ENCODE data around the gene GALNT16. TPM values are rescaled to one million over a fixed set of nuclear protein-coding genes. Genes with fewer than 3 reads are reported as not detected.

GALNT16 gene
- total RNA-seq, 2 donors from 2014 or later, result 0.05 TPM; not detected in 1

DNA sequence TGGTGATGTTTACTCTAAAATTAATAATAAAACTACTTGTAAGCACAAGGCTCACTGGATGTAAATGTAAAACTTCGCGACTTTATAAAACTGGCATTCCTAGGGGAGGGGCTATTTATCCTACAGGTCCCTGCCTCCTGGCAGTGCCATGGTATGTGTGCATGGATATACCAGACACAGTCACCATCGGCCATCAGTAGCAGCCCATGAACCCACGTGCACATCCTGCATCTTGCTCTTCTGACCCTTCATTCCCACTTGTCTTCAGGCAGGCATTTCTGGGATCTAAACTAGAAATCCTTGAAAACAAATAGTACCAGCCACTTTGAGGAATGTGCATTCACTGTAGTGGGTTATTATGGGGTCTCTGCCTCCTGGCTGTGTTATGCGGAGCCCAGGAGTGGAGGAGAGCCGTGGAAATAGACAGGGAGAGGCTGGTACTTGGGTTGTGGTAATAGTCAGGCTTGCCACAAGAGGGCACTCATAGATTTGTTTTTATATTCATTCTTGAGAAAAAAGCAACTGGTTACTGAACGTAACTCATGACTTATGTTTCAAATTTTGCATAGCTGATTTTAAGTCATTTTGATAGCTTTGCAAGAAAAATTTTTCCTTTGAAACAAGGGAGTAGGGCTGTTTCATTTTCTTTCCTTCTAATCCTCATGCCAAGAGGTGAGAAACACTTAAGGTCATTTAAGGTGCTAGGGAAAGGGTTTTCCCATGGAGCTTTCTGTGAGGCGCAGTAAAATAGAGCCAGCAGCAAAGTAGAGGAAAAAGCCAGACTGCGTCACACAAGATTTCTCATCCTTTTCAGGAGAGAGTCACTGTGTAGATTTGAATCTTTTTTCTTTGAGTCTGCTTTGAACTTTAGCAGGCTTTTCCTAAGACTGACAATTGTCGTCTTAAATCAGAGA is 17.4 kb upstream of the GALNT16 start:
- H3K4me1 Mint-ChIP-seq (ENCODE audit: low read depth in 2 of 2), result peaks cover 0 to 4% of the 10 kb centered on the region in 2 donors
- peak in 1 of 2 donors; percentile 62 for ATAC-seq

DNA sequence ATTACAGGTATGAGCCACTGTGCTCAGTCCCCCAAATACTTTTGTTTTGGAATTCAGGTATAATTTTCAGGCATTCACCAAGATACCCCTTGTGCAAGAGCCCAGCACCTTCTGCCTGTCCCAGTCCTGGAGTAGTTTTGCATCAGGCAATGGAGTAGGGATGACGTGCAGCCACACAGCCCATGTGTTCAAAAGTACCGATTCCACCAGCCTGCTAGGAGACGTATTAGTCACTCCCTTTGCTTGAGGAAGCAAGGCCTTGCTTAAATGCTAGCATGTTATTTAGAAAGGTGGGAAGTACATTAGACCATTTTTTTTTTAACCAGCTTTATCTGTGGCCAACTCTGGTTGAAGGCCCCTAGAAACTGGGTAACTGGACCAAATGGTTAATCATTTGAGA is 15.0 kb upstream of the GALNT16 start:
- no peak overlapping the region for H3K4me3 Mint-ChIP-seq
- no peaks in the 10 kb centered on the region for H3K36me3 Mint-ChIP-seq
- ATAC-seq (no peak), DNase-seq (ENCODE audit: low spot score) (no peak)
- H3K27me3 Mint-ChIP-seq, result peaks cover 0 to 5% of the 10 kb centered on the region in 2 donors
- H3K27ac Mint-ChIP-seq, result no peak overlapping the region
- H3K4me1 Mint-ChIP-seq (ENCODE audit: low read depth in 2 of 2), result peaks cover 0 to 4% of the 10 kb centered on the region in 2 donors
- H3K9me3 Mint-ChIP-seq, result no peaks in the 10 kb centered on the region

More for the DNA sequence above, 17.4 kb upstream of the GALNT16 start:
- Mint-ChIP-seq H3K9me3 (no peaks in the 10 kb centered on the region), H3K4me3 (no peak overlapping the region), H3K36me3 (no peaks in the 10 kb centered on the region), H3K27me3 (peaks cover 0 to 2% of the 10 kb centered on the region in 2 donors), H3K27ac (peak overlapping the region in 1 of 2 donors; percentile 35)
- no peak for DNase-seq (ENCODE audit: low spot score)

GRCh38 chr14:69246331-69246730 is 13.6 kb upstream of the GALNT16 start:
- peaks cover 5% of the 10 kb centered on the region in 2 donors for H3K27me3 Mint-ChIP-seq
- ATAC-seq, result no peak
- no peak overlapping the region for H3K4me3 Mint-ChIP-seq
- no peak overlapping the region for H3K27ac Mint-ChIP-seq
- no peak for DNase-seq (ENCODE audit: low spot score)
- H3K9me3 Mint-ChIP-seq, result no peaks in the 10 kb centered on the region
- H3K36me3 Mint-ChIP-seq, result no peaks in the 10 kb centered on the region
- peaks cover 0 to 4% of the 10 kb centered on the region in 2 donors for H3K4me1 Mint-ChIP-seq (ENCODE audit: low read depth in 2 of 2)

- Mint-ChIP-seq H3K27me3 (peaks cover 5 to 12% of the 10 kb centered on the region in 2 donors), H3K36me3 (no peaks in the 10 kb centered on the region), H3K27ac (no peak overlapping the region), H3K4me1 (ENCODE audit: low read depth in 2 of 2) (no peaks in the 10 kb centered on the region), H3K4me3 (no peak overlapping the region), H3K9me3 (no peaks in the 10 kb centered on the region)
- DNase-seq (ENCODE audit: low spot score) (no peak), ATAC-seq (no peak)
Observed at GRCh38 chr14:69247676-69248440, 12.1 kb upstream of the GALNT16 start.

GRCh38 chr14:69249603-69250002 is 10.4 kb upstream of the GALNT16 start:
- no peak for DNase-seq (ENCODE audit: low spot score)
- peaks cover 11 to 24% of the 10 kb centered on the region in 2 donors for H3K27me3 Mint-ChIP-seq
- H3K27ac Mint-ChIP-seq, result no peak overlapping the region
- no peak overlapping the region for H3K4me3 Mint-ChIP-seq
- no peaks in the 10 kb centered on the region for H3K9me3 Mint-ChIP-seq
- no peak for ATAC-seq
- H3K36me3 Mint-ChIP-seq, result no peaks in the 10 kb centered on the region
- no peaks in the 10 kb centered on the region for H3K4me1 Mint-ChIP-seq (ENCODE audit: low read depth in 2 of 2)

GRCh38 chr14:69252851-69253250 is 7.1 kb upstream of the GALNT16 start:
- no peak for ATAC-seq
- no peaks in the 10 kb centered on the region for H3K9me3 Mint-ChIP-seq
- H3K4me3 Mint-ChIP-seq, result no peak overlapping the region
- H3K27me3 Mint-ChIP-seq, result peaks cover 17 to 31% of the 10 kb centered on the region in 2 donors
- no peaks in the 10 kb centered on the region for H3K36me3 Mint-ChIP-seq
- H3K4me1 Mint-ChIP-seq (ENCODE audit: low read depth in 2 of 2), result no peaks in the 10 kb centered on the region
- no peak overlapping the region for H3K27ac Mint-ChIP-seq
- DNase-seq (ENCODE audit: low spot score), result no peak

DNA sequence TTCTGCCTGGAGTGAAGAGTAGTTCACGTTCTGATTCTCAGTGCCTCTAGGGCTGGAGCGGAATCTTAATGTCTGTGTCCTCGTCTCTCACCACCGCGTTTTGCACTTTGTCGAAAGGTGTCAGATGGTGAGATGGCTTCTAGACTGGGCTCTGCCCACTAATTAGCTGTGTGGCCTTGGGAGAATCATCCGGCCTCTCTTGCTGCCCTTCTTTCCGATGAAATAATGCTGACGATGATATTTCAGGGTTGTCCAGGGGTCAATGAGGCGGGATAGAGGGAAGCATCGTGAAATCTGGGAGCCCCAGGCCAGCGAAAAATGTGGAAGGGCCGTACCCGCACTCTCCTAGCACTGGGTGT is 811 bp upstream of the GALNT16 start:
- H3K36me3 Mint-ChIP-seq, result no peaks in the 10 kb centered on the region
- peaks cover 34 to 51% of the 10 kb centered on the region in 2 donors for H3K27me3 Mint-ChIP-seq
- ATAC-seq, result no peak
- no peak overlapping the region for H3K4me3 Mint-ChIP-seq
- H3K27ac Mint-ChIP-seq, result no peak overlapping the region
- no peak for DNase-seq (ENCODE audit: low spot score)
- no peaks in the 10 kb centered on the region for H3K4me1 Mint-ChIP-seq (ENCODE audit: low read depth in 2 of 2)
- no peaks in the 10 kb centered on the region for H3K9me3 Mint-ChIP-seq

GRCh38 chr14:69260190-69260860 is 367 bp downstream of the GALNT16 start:
- no peaks in the 10 kb centered on the region for H3K9me3 Mint-ChIP-seq
- H3K36me3 Mint-ChIP-seq, result no peaks in the 10 kb centered on the region
- H3K4me3 Mint-ChIP-seq, result no peak overlapping the region
- peaks cover 31 to 42% of the 10 kb centered on the region in 2 donors for H3K27me3 Mint-ChIP-seq
- ATAC-seq (peak in 1 of 2 donors; percentile 5), DNase-seq (ENCODE audit: low spot score) (no peak)
- no peaks in the 10 kb centered on the region for H3K4me1 Mint-ChIP-seq (ENCODE audit: low read depth in 2 of 2)
- no peak overlapping the region for H3K27ac Mint-ChIP-seq

GRCh38 chr14:69260861-69261564 is 1.1 kb downstream of the GALNT16 start:
- DNase-seq (ENCODE audit: low spot score) (no peak), ATAC-seq (peak in 1 of 2 donors; percentile 36)
- H3K4me3 Mint-ChIP-seq, result no peak overlapping the region
- H3K4me1 Mint-ChIP-seq (ENCODE audit: low read depth in 2 of 2), result no peaks in the 10 kb centered on the region
- no peaks in the 10 kb centered on the region for H3K36me3 Mint-ChIP-seq
- no peak overlapping the region for H3K27ac Mint-ChIP-seq
- no peaks in the 10 kb centered on the region for H3K9me3 Mint-ChIP-seq
- H3K27me3 Mint-ChIP-seq, result peaks cover 32 to 38% of the 10 kb centered on the region in 2 donors

DNA sequence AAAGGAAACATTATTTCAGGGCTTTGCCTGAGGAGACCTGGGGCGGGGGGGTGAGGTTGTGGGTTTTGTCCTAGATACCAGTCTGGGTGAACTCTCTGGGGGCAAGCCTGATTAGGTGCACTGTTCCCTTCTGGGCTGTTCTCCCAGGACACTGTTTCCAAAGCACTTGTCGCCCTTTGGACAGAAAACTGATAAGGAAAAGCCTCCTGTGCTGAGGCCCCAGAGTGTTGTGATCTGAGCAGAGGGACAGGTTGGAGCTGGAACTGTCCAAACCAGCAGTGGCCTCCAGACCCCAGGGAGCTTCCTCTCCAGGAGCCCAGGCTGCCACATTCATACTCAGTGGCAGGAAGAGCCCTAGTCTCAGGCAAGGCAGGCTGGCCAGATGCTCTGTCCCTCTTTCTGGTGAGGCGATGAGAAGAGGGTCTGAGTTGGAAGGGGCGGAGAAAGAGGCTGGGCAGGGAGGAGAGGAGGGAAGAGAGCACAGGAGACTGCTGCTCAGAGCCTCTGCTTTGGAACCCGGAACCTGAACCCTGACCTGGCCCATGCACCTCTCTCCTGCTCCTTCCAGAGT is 1.9 kb downstream of the GALNT16 start:
- no peak overlapping the region for H3K4me3 Mint-ChIP-seq
- H3K4me1 Mint-ChIP-seq (ENCODE audit: low read depth in 2 of 2), result no peaks in the 10 kb centered on the region
- no peak overlapping the region for H3K27ac Mint-ChIP-seq
- DNase-seq (ENCODE audit: low spot score), result no peak
- no peak for ATAC-seq
- H3K9me3 Mint-ChIP-seq, result no peaks in the 10 kb centered on the region
- H3K27me3 Mint-ChIP-seq, result peaks cover 32 to 38% of the 10 kb centered on the region in 2 donors
- H3K36me3 Mint-ChIP-seq, result no peaks in the 10 kb centered on the region

- DNase-seq (ENCODE audit: low spot score) (no peak), ATAC-seq (no peak)
- Mint-ChIP-seq H3K4me3 (no peak overlapping the region), H3K9me3 (no peaks in the 10 kb centered on the region), H3K4me1 (ENCODE audit: low read depth in 2 of 2) (no peaks in the 10 kb centered on the region), H3K27me3 (peaks cover 35 to 38% of the 10 kb centered on the region in 2 donors), H3K27ac (no peak overlapping the region), H3K36me3 (no peaks in the 10 kb centered on the region)
Observed at GRCh38 chr14:69262516-69262915, 2.6 kb downstream of the GALNT16 start.

DNA sequence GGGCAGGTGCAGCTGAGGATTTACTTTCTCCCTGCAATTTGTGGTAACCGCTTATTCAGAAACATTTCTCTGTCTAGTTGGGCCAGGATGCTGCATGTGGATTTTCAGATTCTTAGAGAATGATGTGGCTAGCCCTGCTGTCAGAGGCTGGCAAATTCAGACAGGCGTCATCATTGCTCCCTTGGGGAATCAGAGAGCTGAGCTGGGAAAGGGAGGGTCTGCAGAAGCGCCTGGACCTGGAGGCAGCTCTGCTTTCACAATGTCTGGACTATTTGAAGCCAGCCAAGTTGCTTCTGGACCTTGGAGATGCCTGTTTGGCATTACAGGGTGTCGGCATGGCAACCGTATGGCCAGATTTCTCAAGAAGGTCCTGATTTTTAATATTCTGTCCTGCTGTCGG is 3.4 kb downstream of the GALNT16 start:
- Mint-ChIP-seq H3K27me3 (peaks cover 32 to 33% of the 10 kb centered on the region in 2 donors), H3K36me3 (no peaks in the 10 kb centered on the region), H3K9me3 (no peaks in the 10 kb centered on the region), H3K4me3 (no peak overlapping the region), H3K4me1 (ENCODE audit: low read depth in 2 of 2) (no peaks in the 10 kb centered on the region), H3K27ac (no peak overlapping the region)
- DNase-seq (ENCODE audit: low spot score), result no peak
- ATAC-seq, result no peak

DNA sequence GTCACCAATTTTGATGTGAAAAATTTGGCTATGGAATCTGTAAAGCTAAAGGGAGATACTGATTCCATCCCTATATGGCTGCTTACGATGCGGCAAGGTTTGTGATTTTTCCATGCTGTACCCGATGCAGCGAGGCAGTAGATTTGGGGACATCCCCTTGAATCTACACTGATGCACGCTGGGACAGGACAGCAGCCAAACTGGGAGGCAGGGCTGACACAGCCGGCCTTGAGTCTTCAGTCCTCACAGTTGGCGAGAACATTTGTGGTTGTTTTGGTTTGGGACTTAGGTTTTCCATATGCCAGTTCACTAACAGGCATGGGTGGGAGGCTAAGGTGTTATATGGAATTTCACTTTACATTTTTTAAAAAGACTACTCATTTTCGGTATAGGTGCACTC is 3.8 kb downstream of the GALNT16 start:
- H3K4me1 Mint-ChIP-seq (ENCODE audit: low read depth in 2 of 2), result no peaks in the 10 kb centered on the region
- no peak overlapping the region for H3K27ac Mint-ChIP-seq
- H3K4me3 Mint-ChIP-seq, result no peak overlapping the region
- DNase-seq (ENCODE audit: low spot score) (no peak), ATAC-seq (no peak)
- peaks cover 28 to 29% of the 10 kb centered on the region in 2 donors for H3K27me3 Mint-ChIP-seq
- H3K9me3 Mint-ChIP-seq, result no peaks in the 10 kb centered on the region
- H3K36me3 Mint-ChIP-seq, result no peaks in the 10 kb centered on the region

Data from natural killer cell treated with Interleukin-12 subunit alpha and Interleukin-12 subunit beta and Interleukin-15 and Interleukin-18, amount 100 ng/mL, for 72 hours (primary cell).